HEK293 (cell line): Measurements from ENCODE around the gene KRTAP9-9.

Source experiments
- CTCF ChIA-PET: fragments of 350-600 bp; formaldehyde crosslinking; extraction: SDS; loops from one replicate; lab custom pipeline; 2021; ENCODE audit warnings: antibody characterized with exemption; lab: Yijun Ruan, JAX
- POLR2A ChIA-PET: fragments of 300-600 bp; formaldehyde crosslinking; extraction: SDS; loops from one replicate; lab custom pipeline; 2020; ENCODE audit warnings: antibody characterized with exemption, inconsistent platforms; lab: Yijun Ruan, JAX
- H3K27ac ChIP-seq: fragments of 200-500 bp; sonication (Bioruptor generic); 2 replicates; pipeline ENCODE4 v1.5.1; 2014; ENCODE audit warnings: low read depth, low read length, control low read depth, inconsistent platforms; ENCODE audit errors: extremely low read depth
- H3K36me3 ChIP-seq, 2 experiments: fragments of 200-500 bp in 1 of 2; sonication (Bioruptor generic) in 1 of 2; 1 replicate in 1 of 2; 2 replicates in 1 of 2; pipeline ENCODE4 v1.5.1; 2014 to 2017; ENCODE audit warnings: inconsistent platforms in 2 of 2, low read length in 2 of 2; ENCODE audit not compliant: control insufficient read depth in 2 of 2, insufficient read depth in 1 of 2
- H3K4me1 ChIP-seq: fragments of 200-500 bp; sonication (Bioruptor generic); 2 replicates; pipeline ENCODE4 v1.5.1; 2014; ENCODE audit warnings: mild to moderate bottlenecking, low read length, inconsistent platforms; ENCODE audit not compliant: control insufficient read depth, insufficient read depth
- H3K4me3 ChIP-seq: 2 replicates; pipeline ENCODE4 v1.5.1; 2011; ENCODE audit warnings: low read depth, mild to moderate bottlenecking, control low read depth, low read length, moderate library complexity
- H3K9me3 ChIP-seq: fragments of 200-500 bp; sonication (Bioruptor generic); 2 replicates; pipeline ENCODE4 v1.5.1; 2014; ENCODE audit warnings: low read depth, low read length, inconsistent platforms; ENCODE audit not compliant: control insufficient read depth, insufficient read depth
- FEZF1 ChIP-seq: fragments of 450-650 bp; formaldehyde crosslinking; IDR thresholded peaks from 2 replicates; pipeline ENCODE4 v1.5.1; 2016; ENCODE audit warnings: missing biosample characterization, missing genetic modification characterization
- GLI4 ChIP-seq: fragments of 450-650 bp; formaldehyde crosslinking; IDR thresholded peaks from 2 replicates; pipeline ENCODE4 v1.5.1; 2016; ENCODE audit warnings: missing biosample characterization, missing genetic modification characterization
- KLF10 ChIP-seq: fragments of 450-650 bp; IDR thresholded peaks from 2 replicates; pipeline ENCODE4 v1.5.1; 2018; ENCODE audit warnings: missing biosample characterization, mild to moderate bottlenecking, missing genetic modification characterization
- SCRT2 ChIP-seq: fragments of 450-650 bp; formaldehyde crosslinking; IDR thresholded peaks from 2 replicates; pipeline ENCODE4 v1.5.1; 2016; ENCODE audit warnings: missing biosample characterization, missing genetic modification characterization
- ZBTB44 ChIP-seq: fragments of 450-650 bp; IDR thresholded peaks from 2 replicates; pipeline ENCODE4 v1.5.1; 2018; ENCODE audit warnings: missing biosample characterization, mild to moderate bottlenecking, missing genetic modification characterization
- ZBTB49 ChIP-seq: fragments of 450-650 bp; formaldehyde crosslinking; IDR thresholded peaks from 2 replicates; pipeline ENCODE4 v1.5.1; 2016; ENCODE audit warnings: missing biosample characterization, missing genetic modification characterization, low read depth
- ZNF148 ChIP-seq: fragments of 450-650 bp; formaldehyde crosslinking; IDR thresholded peaks from 2 replicates; pipeline ENCODE4 v1.5.0; 2017; ENCODE audit warnings: missing biosample characterization, missing genetic modification characterization, borderline replicate concordance
- ZNF18 ChIP-seq: fragments of 450-650 bp; formaldehyde crosslinking; IDR thresholded peaks from 2 replicates; pipeline ENCODE4 v1.5.1; 2016; ENCODE audit warnings: missing biosample characterization, missing genetic modification characterization
- ZNF211 ChIP-seq: fragments of 450-650 bp; formaldehyde crosslinking; IDR thresholded peaks from 2 replicates; pipeline ENCODE4 v1.5.1; 2016; ENCODE audit warnings: low read depth, missing biosample characterization, missing genetic modification characterization
- ZNF280C ChIP-seq: fragments of 450-650 bp; formaldehyde crosslinking; IDR thresholded peaks from 2 replicates; pipeline ENCODE4 v1.5.1; 2016; ENCODE audit warnings: missing biosample characterization, missing genetic modification characterization
- ZNF404 ChIP-seq: fragments of 450-650 bp; formaldehyde crosslinking; IDR thresholded peaks from 2 replicates; pipeline ENCODE4 v1.5.1; 2017; ENCODE audit warnings: missing biosample characterization, missing genetic modification characterization
- ZNF48 ChIP-seq: fragments of 450-650 bp; formaldehyde crosslinking; IDR thresholded peaks from 2 replicates; pipeline ENCODE4 v1.5.1; 2016; ENCODE audit warnings: missing biosample characterization, missing genetic modification characterization
- ZNF600 ChIP-seq: fragments of 450-650 bp; formaldehyde crosslinking; IDR thresholded peaks from 2 replicates; pipeline ENCODE4 v1.5.1; 2016; ENCODE audit warnings: missing biosample characterization, missing genetic modification characterization
- ZNF621 ChIP-seq: fragments of 450-650 bp; formaldehyde crosslinking; IDR thresholded peaks from 2 replicates; pipeline ENCODE4 v1.5.1; 2017; ENCODE audit warnings: missing biosample characterization, missing genetic modification characterization
- ZNF707 ChIP-seq: fragments of 450-650 bp; formaldehyde crosslinking; IDR thresholded peaks from 2 replicates; pipeline ENCODE4 v1.5.1; 2016; ENCODE audit warnings: missing biosample characterization, missing genetic modification characterization
- ZNF792 ChIP-seq: fragments of 450-650 bp; formaldehyde crosslinking; IDR thresholded peaks from 2 replicates; pipeline ENCODE4 v1.5.1; 2016; ENCODE audit warnings: missing biosample characterization, missing genetic modification characterization
- ZNF837 ChIP-seq: fragments of 450-650 bp; formaldehyde crosslinking; IDR thresholded peaks from 2 replicates; pipeline ENCODE4 v1.5.1; 2016; ENCODE audit warnings: missing biosample characterization, missing genetic modification characterization
- ZSCAN16 ChIP-seq: fragments of 450-650 bp; formaldehyde crosslinking; IDR thresholded peaks from 2 replicates; pipeline ENCODE4 v1.5.1; 2016; ENCODE audit warnings: missing biosample characterization, missing genetic modification characterization

The KRTAP9-9 gene

GRCh38 chr17:41287050-41287449, 31.9 kb downstream of the KRTAP9-9 start:
- Histone ChIP-seq H3K36me3 (no peaks in the 10 kb centered on the region), H3K27ac (no peak overlapping the region), H3K4me1 (no peaks in the 10 kb centered on the region), H3K9me3 (no peaks in the 10 kb centered on the region), H3K4me3 (no peak overlapping the region)
- CTCF ChIA-PET = interaction anchor here (1.4 to 2.3 kb wide), 3 partner anchors 36 to 379 kb away, joined by 5 to 8 read pairs (median 5); no protein-coding TSS in a partner anchor
- POLR2A ChIA-PET = no interaction called here
- TF ChIP-seq ZNF18 (tag by site-specific recombination) (no peak), GLI4 (tag by site-specific recombination) (no peak), ZNF280C (tag by site-specific recombination) (no peak), ZBTB49 (tag by site-specific recombination) (no peak), ZNF148 (tag by site-specific recombination) (no peak), KLF10 (tag by site-specific recombination) (no peak), ZNF621 (no peak), ZNF48 (tag by site-specific recombination) (no peak), ZNF600 (no peak), SCRT2 (no peak), ZNF792 (tag by site-specific recombination) (no peak), ZBTB44 (tag by site-specific recombination) (no peak), FEZF1 (tag by site-specific recombination) (no peak), ZNF404 (tag by site-specific recombination) (no peak), ZNF211 (tag by site-specific recombination) (no peak), ZNF707 (tag by site-specific recombination) (no peak), ZNF837 (tag by site-specific recombination) (no peak), ZSCAN16 (no peak)
